Type B pancreatic cell (in vitro differentiated cells): ENCODE measurements around the gene RD3L. TPM values are rescaled to one million over a fixed set of nuclear protein-coding genes. Genes with fewer than 3 reads are reported as not detected.

Source experiments
- DNase-seq: peaks from one replicate; pipeline ENCODE4 v3.0.0; 2021; ENCODE audit warnings: mixed read lengths; ENCODE audit not compliant: unreplicated experiment; ENCODE audit errors: extremely low spot score
- H3K27ac Mint-ChIP-seq: 2 replicates; pipeline ENCODE4 v1.8.0; 2021; ENCODE audit warnings: mild to moderate bottlenecking, mixed read lengths
- H3K27me3 Mint-ChIP-seq: 2 replicates; pipeline ENCODE4 v1.8.0; 2021; ENCODE audit warnings: mixed read lengths
- H3K36me3 Mint-ChIP-seq: 2 replicates; pipeline ENCODE4 v1.8.0; 2021; ENCODE audit warnings: mixed read lengths
- H3K4me1 Mint-ChIP-seq: one replicate; pipeline ENCODE4 v1.8.0; 2021; ENCODE audit warnings: mixed read lengths; ENCODE audit not compliant: unreplicated experiment
- H3K4me3 Mint-ChIP-seq: 2 replicates; pipeline ENCODE4 v1.8.0; 2021; ENCODE audit warnings: mild to moderate bottlenecking, mixed read lengths
- H3K9me3 Mint-ChIP-seq: 2 replicates; pipeline ENCODE4 v1.8.0; 2021; ENCODE audit warnings: mixed read lengths
- CTCF ChIP-seq: fragments of 200-600 bp; sonication (generic); conservative IDR thresholded peaks from 2 replicates; pipeline ENCODE4 v1.5.0; 2021; ENCODE audit warnings: antibody characterized with exemption, mild to moderate bottlenecking
- total RNA-seq: library from RNA; stranded (reverse); gene quantifications from 2 replicates; pipeline ENCODE4 v1.2.1, GENCODE V29; 2021; ENCODE audit warnings: low replicate concordance

RD3L gene
- total RNA-seq, 1 donor from 2014 or later = not detected

GRCh38 chr14:103960457-103961055 is 18.2 kb upstream of the RD3L start:
- Mint-ChIP-seq H3K4me3 (no peak overlapping the region), H3K27ac (no peak overlapping the region), H3K27me3 (peaks cover 4% of the 10 kb centered on the region), H3K9me3 (no peaks in the 10 kb centered on the region), H3K36me3 (no peaks in the 10 kb centered on the region), H3K4me1 (peaks cover 6% of the 10 kb centered on the region)
- no peak for TF ChIP-seq CTCF
- DNase-seq = no peak

- Mint-ChIP-seq H3K9me3 (no peaks in the 10 kb centered on the region), H3K36me3 (no peaks in the 10 kb centered on the region), H3K4me3 (no peak overlapping the region), H3K27me3 (peaks cover 29% of the 10 kb centered on the region), H3K4me1 (no peaks in the 10 kb centered on the region), H3K27ac (no peak overlapping the region)
- TF ChIP-seq CTCF = no peak
- no peak for DNase-seq
Measured at GRCh38 chr14:103949131-103949790, 6.9 kb upstream of the RD3L start.

DNA sequence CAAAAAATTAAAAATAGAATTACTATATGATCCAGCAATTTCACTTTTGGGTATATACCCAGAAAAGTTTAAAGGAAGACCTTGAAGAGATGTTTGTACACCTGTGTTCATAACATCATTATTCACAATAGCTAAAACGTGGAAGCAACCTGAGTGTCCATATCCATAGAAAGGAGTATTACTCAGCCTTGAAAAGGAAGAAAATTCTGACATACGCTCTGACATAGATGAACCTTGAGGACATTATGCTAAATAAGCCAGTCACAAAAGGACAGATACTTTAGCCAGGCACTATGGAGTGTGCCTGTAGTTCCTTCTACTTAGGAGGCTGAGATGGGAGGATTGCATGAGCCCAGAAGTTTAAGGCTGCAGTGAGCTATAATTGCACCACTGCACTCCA is 6.1 kb upstream of the RD3L start:
- no peak for TF ChIP-seq CTCF
- Mint-ChIP-seq H3K36me3 (no peaks in the 10 kb centered on the region), H3K27ac (no peak overlapping the region), H3K4me3 (no peak overlapping the region), H3K27me3 (peaks cover 32% of the 10 kb centered on the region), H3K9me3 (no peaks in the 10 kb centered on the region), H3K4me1 (no peaks in the 10 kb centered on the region)
- DNase-seq = no peak

DNA sequence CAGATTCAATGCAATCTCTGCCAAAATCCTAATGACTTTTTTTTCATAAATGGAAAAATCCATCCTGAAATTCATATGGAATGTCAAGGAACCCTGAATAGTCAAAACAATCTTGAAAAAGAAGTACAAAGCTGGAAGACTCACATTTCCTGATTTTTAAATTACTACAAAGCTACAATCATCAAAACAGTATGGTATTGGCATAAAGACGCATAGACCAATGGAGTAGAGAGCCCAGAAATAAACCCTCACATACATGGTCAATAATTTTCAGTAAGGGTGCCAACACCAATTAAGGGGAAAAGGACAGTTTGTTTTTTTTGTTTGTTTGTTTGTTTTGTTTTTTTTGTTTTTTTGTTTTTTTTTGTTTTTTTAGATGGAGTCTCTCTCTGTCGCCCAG is 4.6 kb upstream of the RD3L start:
- Mint-ChIP-seq H3K27ac (no peak overlapping the region), H3K9me3 (no peaks in the 10 kb centered on the region), H3K4me1 (no peaks in the 10 kb centered on the region), H3K27me3 (peaks cover 35% of the 10 kb centered on the region), H3K4me3 (no peak overlapping the region), H3K36me3 (no peaks in the 10 kb centered on the region)
- no peak for DNase-seq
- no peak for TF ChIP-seq CTCF

GRCh38 chr14:103943673-103944072 is 1.3 kb upstream of the RD3L start:
- Mint-ChIP-seq H3K4me3 (no peak overlapping the region), H3K27ac (no peak overlapping the region), H3K36me3 (no peaks in the 10 kb centered on the region), H3K27me3 (peaks cover 41% of the 10 kb centered on the region), H3K4me1 (no peaks in the 10 kb centered on the region), H3K9me3 (no peaks in the 10 kb centered on the region)
- TF ChIP-seq CTCF = no peak
- no peak for DNase-seq
